ENCODE results near the gene TNNI2.

Gene TNNI2

DNA sequence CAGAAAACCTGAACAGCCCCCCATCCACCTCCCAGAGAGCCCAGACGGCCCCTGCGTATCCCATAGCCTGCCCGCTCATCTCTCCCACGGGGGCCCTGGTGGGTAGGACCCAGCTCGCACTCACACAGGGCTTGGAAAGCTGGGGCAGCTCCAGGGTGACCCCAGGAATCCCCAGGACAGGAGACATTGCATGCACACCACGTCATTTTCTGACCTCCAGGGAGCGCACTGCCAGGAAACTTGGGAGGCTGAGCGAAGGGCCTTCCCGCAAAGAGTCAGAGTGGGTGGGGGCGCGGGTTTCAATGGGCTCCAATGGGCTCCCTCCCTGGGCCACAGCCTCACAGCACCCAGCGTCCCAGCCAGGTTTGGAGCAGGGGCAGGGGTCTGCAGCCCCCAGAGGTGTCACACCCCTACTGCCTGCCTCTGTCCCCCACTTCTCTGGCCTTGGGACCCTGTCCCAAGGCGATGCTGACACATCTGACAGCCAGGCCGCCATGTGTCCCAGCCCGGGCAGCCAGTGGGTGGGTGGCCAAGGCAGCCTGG is 12.2 kb upstream of the TNNI2 start:
- no peak overlapping the region for H3K9ac ChIP-seq (ENCODE audit: low read length in 5 of 5)
- no peaks in the 10 kb centered on the region for H3K9me3 ChIP-seq (ENCODE audit: control insufficient read depth in 5 of 5, low read length in 5 of 5)
- peaks cover 0 to 8% (median 0%) of the 10 kb centered on the region in 5 donors for H3K4me1 ChIP-seq (ENCODE audit: control insufficient read depth in 5 of 5, insufficient read depth in 5 of 5, low read length in 5 of 5)
- H3K27ac ChIP-seq (ENCODE audit: low read depth, low read length), result no peak overlapping the region
- peaks cover 11 to 43% (median 16%) of the 10 kb centered on the region in 5 donors for H3K27me3 ChIP-seq (ENCODE audit: control insufficient read depth in 5 of 5, insufficient read depth in 4 of 5, low read length in 5 of 5)
- H3K36me3 ChIP-seq (ENCODE audit: control insufficient read depth in 5 of 5, insufficient read depth in 5 of 5, low read length in 5 of 5), result no peaks in the 10 kb centered on the region
- H3K4me3 ChIP-seq (ENCODE audit: low read depth in 1 of 5, low read length in 5 of 5), result no peak overlapping the region

DNA sequence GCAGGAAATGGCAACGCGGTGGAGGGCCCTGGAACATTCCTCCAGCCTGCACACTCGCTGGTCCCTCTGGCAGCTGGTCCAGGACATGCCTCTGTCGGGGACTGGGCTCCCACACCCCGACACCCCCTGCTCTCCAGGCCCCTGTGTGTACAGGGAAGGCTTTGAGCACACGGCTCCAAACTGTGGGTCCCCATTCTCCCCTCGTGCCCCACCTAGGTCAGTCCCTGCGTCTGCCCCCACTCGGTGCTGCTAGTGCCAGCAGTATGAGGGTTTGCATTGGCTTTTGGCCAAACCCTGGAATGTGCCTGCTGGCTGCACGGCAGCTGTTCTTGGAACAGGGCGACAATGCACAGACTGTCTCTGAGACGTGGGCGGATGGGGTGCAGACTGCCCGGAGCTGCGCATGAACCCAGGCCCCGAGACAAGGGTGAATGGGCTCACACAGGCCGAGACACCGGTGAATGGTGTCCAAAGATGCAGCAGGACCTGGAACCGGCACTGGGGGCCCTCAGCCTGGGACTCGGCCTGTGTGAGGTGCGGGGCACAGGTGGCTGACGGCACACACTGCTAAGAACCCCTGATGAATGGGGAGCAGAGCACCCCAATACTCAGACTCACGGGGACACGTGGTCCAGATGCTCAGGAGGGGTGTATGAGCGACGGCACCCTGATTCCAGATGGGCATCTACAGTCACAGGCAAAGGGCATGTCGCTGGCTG is 11.5 kb upstream of the TNNI2 start:
- H3K36me3 ChIP-seq (ENCODE audit: control insufficient read depth in 5 of 5, insufficient read depth in 5 of 5, low read length in 5 of 5), result no peaks in the 10 kb centered on the region
- no peak overlapping the region for H3K9ac ChIP-seq (ENCODE audit: low read length in 5 of 5)
- peaks cover 13 to 47% (median 21%) of the 10 kb centered on the region in 5 donors for H3K27me3 ChIP-seq (ENCODE audit: control insufficient read depth in 5 of 5, insufficient read depth in 4 of 5, low read length in 5 of 5)
- peaks cover 0 to 10% (median 0%) of the 10 kb centered on the region in 5 donors for H3K4me1 ChIP-seq (ENCODE audit: control insufficient read depth in 5 of 5, insufficient read depth in 5 of 5, low read length in 5 of 5)
- H3K27ac ChIP-seq (ENCODE audit: low read depth, low read length), result no peak overlapping the region
- H3K9me3 ChIP-seq (ENCODE audit: control insufficient read depth in 5 of 5, low read length in 5 of 5), result no peaks in the 10 kb centered on the region
- H3K4me3 ChIP-seq (ENCODE audit: low read depth in 1 of 5, low read length in 5 of 5), result no peak overlapping the region

GRCh38 chr11:1827931-1828330 is 10.8 kb upstream of the TNNI2 start:
- no peak overlapping the region for H3K27ac ChIP-seq (ENCODE audit: low read depth, low read length)
- no peaks in the 10 kb centered on the region for H3K36me3 ChIP-seq (ENCODE audit: control insufficient read depth in 5 of 5, insufficient read depth in 5 of 5, low read length in 5 of 5)
- H3K4me3 ChIP-seq (ENCODE audit: low read depth in 1 of 5, low read length in 5 of 5), result no peak overlapping the region
- no peaks in the 10 kb centered on the region for H3K9me3 ChIP-seq (ENCODE audit: control insufficient read depth in 5 of 5, low read length in 5 of 5)
- peaks cover 13 to 47% (median 22%) of the 10 kb centered on the region in 5 donors for H3K27me3 ChIP-seq (ENCODE audit: control insufficient read depth in 5 of 5, insufficient read depth in 4 of 5, low read length in 5 of 5)
- H3K4me1 ChIP-seq (ENCODE audit: control insufficient read depth in 5 of 5, insufficient read depth in 5 of 5, low read length in 5 of 5), result peaks cover 0 to 16% (median 0%) of the 10 kb centered on the region in 5 donors
- H3K9ac ChIP-seq (ENCODE audit: low read length in 5 of 5), result no peak overlapping the region

DNA sequence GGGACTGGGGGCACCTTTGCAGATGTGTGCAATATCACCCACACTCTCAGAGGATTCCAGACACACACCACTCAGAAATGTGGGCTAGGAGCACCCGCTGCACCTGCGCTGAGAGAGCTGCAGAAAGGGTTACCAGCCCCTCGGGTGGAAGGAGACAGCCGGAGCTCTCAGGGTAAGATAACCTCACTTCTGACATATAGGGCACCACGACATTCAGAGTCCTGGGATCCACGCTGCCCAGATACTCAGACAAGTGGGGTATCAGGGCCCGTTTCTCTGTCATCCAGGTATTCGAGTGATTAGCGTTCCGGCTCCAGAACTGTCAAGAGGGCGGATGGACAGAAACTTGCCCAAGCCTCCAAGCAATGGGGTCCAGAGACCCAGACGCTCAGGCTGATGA is 10.2 kb upstream of the TNNI2 start:
- Histone ChIP-seq H3K4me1 (ENCODE audit: control insufficient read depth in 5 of 5, insufficient read depth in 5 of 5, low read length in 5 of 5) (peaks cover 0 to 16% (median 0%) of the 10 kb centered on the region in 5 donors), H3K36me3 (ENCODE audit: control insufficient read depth in 5 of 5, insufficient read depth in 5 of 5, low read length in 5 of 5) (no peaks in the 10 kb centered on the region), H3K9ac (ENCODE audit: low read length in 5 of 5) (no peak overlapping the region), H3K27ac (ENCODE audit: low read depth, low read length) (no peak overlapping the region), H3K9me3 (ENCODE audit: control insufficient read depth in 5 of 5, low read length in 5 of 5) (no peaks in the 10 kb centered on the region), H3K27me3 (ENCODE audit: control insufficient read depth in 5 of 5, insufficient read depth in 4 of 5, low read length in 5 of 5) (peaks cover 14 to 47% (median 25%) of the 10 kb centered on the region in 5 donors), H3K4me3 (ENCODE audit: low read depth in 1 of 5, low read length in 5 of 5) (no peak overlapping the region)

DNA sequence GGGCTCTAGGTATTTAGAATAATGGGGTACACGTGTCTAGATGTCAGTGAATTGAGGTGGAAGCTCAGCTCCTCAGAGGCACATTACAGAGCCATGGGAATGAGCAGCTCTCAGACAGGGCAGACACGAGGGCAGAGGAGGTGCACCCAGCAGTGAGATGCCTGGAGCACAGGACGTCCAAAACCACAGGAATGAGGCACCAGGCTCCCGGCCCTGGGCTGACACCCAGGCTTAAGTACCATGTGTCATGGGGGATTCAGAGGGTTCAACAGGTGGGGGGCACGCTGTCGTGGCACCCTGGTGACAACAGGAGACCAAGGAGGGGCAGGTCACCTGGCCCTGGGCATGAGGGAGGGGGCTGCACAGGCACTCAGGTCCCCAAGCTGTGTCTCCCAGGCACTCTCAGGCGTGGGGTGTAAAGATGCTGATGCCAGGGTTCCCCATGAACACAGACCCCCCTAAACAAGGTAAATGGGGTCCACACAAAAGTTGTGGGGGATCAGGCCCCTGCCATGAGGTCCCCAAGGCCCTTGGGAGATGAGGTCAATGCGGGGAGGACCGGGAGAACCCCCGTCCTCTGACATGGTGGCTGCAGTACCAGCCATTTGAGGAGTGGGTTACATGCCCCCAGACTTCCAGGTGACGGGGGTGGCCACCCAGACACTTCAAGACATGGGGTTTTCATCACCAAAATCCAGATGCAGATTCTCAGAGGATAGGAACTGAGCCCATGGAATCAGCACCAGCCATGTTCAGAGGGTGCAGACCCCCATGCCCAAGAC is 9.6 kb upstream of the TNNI2 start:
- H3K4me3 ChIP-seq (ENCODE audit: low read depth in 1 of 5, low read length in 5 of 5), result no peak overlapping the region
- peaks cover 14 to 49% (median 27%) of the 10 kb centered on the region in 5 donors for H3K27me3 ChIP-seq (ENCODE audit: control insufficient read depth in 5 of 5, insufficient read depth in 4 of 5, low read length in 5 of 5)
- no peak overlapping the region for H3K9ac ChIP-seq (ENCODE audit: low read length in 5 of 5)
- no peak overlapping the region for H3K27ac ChIP-seq (ENCODE audit: low read depth, low read length)
- H3K4me1 ChIP-seq (ENCODE audit: control insufficient read depth in 5 of 5, insufficient read depth in 5 of 5, low read length in 5 of 5), result peaks cover 0 to 16% (median 0%) of the 10 kb centered on the region in 5 donors
- no peaks in the 10 kb centered on the region for H3K36me3 ChIP-seq (ENCODE audit: control insufficient read depth in 5 of 5, insufficient read depth in 5 of 5, low read length in 5 of 5)
- H3K9me3 ChIP-seq (ENCODE audit: control insufficient read depth in 5 of 5, low read length in 5 of 5), result no peaks in the 10 kb centered on the region

DNA sequence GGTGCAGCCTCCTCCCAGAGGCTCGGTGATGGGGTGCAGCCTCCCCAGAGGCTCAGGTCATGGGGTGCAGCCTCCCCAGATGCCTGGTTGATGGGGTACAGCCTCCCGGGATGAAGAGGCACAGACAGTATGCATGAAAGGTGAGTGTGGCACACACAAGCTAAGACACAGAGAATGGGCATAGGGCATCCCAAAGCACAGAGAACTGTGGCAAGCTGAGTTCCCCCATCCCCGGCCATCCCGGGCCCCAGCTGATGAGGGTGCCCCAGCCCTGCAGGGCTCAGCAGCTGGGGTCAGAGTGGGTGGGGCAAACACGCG is 8.8 kb upstream of the TNNI2 start:
- H3K9ac ChIP-seq (ENCODE audit: low read length in 5 of 5), result no peak overlapping the region

DNA sequence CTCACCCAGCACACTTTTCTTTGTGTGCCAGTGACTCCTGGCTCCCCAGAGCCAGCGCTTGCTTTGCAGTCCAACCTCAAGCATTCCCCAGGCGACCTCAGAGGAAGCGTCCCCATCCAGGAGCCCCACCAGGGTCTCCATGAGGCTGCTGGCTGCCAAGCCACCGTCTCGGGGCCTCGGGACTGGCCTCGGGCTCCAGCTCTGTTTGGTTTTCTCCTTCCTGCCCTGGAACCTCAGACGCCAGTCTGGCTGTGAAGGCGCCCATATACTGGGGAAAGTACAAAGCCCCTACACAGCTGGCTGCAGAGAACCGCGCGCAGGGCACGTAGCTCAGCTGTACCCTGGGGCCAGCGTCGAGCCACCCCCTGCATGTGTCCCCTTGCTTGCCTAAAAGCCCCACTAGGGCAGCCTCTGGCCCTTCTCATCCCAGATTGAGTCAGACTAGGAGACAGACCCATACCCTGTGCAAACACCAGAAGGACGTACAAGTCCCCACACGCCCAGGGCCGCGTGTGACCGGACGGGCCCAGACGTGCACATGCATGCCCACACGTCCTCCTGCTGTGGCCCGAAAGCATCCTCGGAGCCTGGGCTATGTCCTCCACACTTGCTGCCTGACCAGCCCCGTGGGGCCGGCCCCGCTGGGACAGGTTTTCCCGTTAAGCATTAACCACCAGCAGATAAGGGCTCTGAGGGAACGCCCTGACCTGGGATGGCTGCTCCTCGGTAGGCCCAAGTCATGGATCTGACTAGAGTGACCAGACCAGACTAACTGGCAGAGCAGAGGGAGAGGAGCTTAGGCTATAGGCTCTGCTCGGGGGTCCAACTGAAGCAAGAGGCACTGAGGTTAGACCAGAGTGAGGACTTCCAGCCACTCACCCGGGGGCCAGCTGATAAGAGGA is 8.2 kb upstream of the TNNI2 start:
- Histone ChIP-seq H3K9me3 (ENCODE audit: control insufficient read depth in 5 of 5, low read length in 5 of 5) (no peaks in the 10 kb centered on the region), H3K27ac (ENCODE audit: low read depth, low read length) (no peak overlapping the region), H3K9ac (ENCODE audit: low read length in 5 of 5) (no peak overlapping the region), H3K4me3 (ENCODE audit: low read depth in 1 of 5, low read length in 5 of 5) (no peak overlapping the region), H3K36me3 (ENCODE audit: control insufficient read depth in 5 of 5, insufficient read depth in 5 of 5, low read length in 5 of 5) (no peaks in the 10 kb centered on the region), H3K27me3 (ENCODE audit: control insufficient read depth in 5 of 5, insufficient read depth in 4 of 5, low read length in 5 of 5) (peaks cover 14 to 48% (median 26%) of the 10 kb centered on the region in 5 donors), H3K4me1 (ENCODE audit: control insufficient read depth in 5 of 5, insufficient read depth in 5 of 5, low read length in 5 of 5) (peaks cover 0 to 16% (median 0%) of the 10 kb centered on the region in 5 donors)

More for the DNA sequence above, 8.8 kb upstream of the TNNI2 start:
- Histone ChIP-seq H3K36me3 (ENCODE audit: control insufficient read depth in 5 of 5, insufficient read depth in 5 of 5, low read length in 5 of 5) (no peaks in the 10 kb centered on the region), H3K4me3 (ENCODE audit: low read depth in 1 of 5, low read length in 5 of 5) (no peak overlapping the region), H3K9me3 (ENCODE audit: control insufficient read depth in 5 of 5, low read length in 5 of 5) (no peaks in the 10 kb centered on the region), H3K27me3 (ENCODE audit: control insufficient read depth in 5 of 5, insufficient read depth in 4 of 5, low read length in 5 of 5) (peaks cover 14 to 51% (median 26%) of the 10 kb centered on the region in 5 donors), H3K27ac (ENCODE audit: low read depth, low read length) (no peak overlapping the region), H3K4me1 (ENCODE audit: control insufficient read depth in 5 of 5, insufficient read depth in 5 of 5, low read length in 5 of 5) (peaks cover 0 to 16% (median 0%) of the 10 kb centered on the region in 5 donors)

GRCh38 chr11:1831338-1832210 is 7.2 kb upstream of the TNNI2 start:
- no peak overlapping the region for H3K27ac ChIP-seq (ENCODE audit: low read depth, low read length)
- H3K4me3 ChIP-seq (ENCODE audit: low read depth in 1 of 5, low read length in 5 of 5), result no peak overlapping the region
- peaks cover 0 to 16% (median 0%) of the 10 kb centered on the region in 5 donors for H3K4me1 ChIP-seq (ENCODE audit: control insufficient read depth in 5 of 5, insufficient read depth in 5 of 5, low read length in 5 of 5)
- H3K9ac ChIP-seq (ENCODE audit: low read length in 5 of 5), result no peak overlapping the region
- H3K36me3 ChIP-seq (ENCODE audit: control insufficient read depth in 5 of 5, insufficient read depth in 5 of 5, low read length in 5 of 5), result no peaks in the 10 kb centered on the region
- no peaks in the 10 kb centered on the region for H3K9me3 ChIP-seq (ENCODE audit: control insufficient read depth in 5 of 5, low read length in 5 of 5)
- H3K27me3 ChIP-seq (ENCODE audit: control insufficient read depth in 5 of 5, insufficient read depth in 4 of 5, low read length in 5 of 5), result peaks cover 14 to 45% (median 26%) of the 10 kb centered on the region in 5 donors
